SK-N-MC (cell line): Measurements from ENCODE around the gene RRP12.

Experiments
- EZH2 ChIP-seq: fragments of 200-600 bp; sonication (generic); IDR thresholded peaks from one replicate; pipeline ENCODE4 v1.6.1; 2017; ENCODE audit warnings: antibody characterized with exemption
- FOXP2 ChIP-seq: optimal IDR thresholded peaks from 2 replicates; pipeline ENCODE3; 2011; ENCODE audit warnings: mild to moderate bottlenecking, moderate library complexity; ENCODE audit not compliant: insufficient read depth; ENCODE audit errors: extremely low read length, control extremely low read depth
- POLR2AphosphoS5 ChIP-seq: IDR thresholded peaks from 2 replicates; pipeline ENCODE4 v1.6.1; 2012; ENCODE audit warnings: mild to moderate bottlenecking, low read depth, low read length, borderline replicate concordance

DNA sequence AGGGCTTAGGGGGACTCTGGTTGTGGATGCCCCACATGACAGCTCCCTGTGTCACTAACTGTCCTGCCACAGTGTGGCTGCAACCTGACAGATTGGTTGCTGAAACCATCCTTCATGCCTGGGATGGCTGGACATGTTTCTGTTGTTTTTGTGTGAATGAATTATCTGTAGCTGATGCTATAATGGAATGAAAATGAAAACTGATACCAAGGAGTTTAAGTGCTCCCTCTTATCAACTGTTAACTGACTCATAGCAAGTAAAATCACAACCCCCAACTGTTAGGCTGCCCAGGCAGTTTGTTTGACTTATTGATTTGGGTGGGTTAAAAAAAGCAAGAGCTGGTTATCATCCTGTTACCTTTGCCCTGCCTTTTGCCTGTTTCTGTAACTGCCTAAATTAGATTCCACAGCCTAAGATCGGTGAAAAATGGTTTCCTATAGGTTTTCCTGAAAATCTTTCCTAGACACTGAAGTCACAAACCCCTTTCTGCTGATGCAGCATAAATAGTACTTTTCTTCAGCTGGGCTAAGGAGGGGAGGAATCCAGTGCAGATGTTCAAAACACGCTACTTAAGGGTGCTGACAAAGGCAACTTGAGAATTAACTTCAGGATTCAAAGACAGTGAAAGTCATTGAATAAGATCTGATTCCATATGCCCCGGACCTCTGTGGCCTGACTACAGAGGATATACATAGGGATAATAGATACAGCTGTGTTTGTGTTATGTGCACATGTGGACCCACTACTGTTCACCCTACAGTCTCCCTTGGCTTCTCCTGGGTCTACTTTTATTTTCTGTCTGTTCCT, 72.3 kb downstream of the RRP12 start:
- TF ChIP-seq POLR2AphosphoS5 (no peak; the same call in 1 of the 2 replicates), EZH2 (no peak), FOXP2 (no peak)
